GM12878 (cell line): ENCODE measurements around the gene C8B. TPM values are rescaled to one million over a fixed set of nuclear protein-coding genes. Genes with fewer than 3 reads are reported as not detected.

Experiments
- ATAC-seq: fragments of 200-7000 bp; cut with Tn5 transposase; 3 replicates; pipeline ENCODE4 v1.9.1; 2020; ENCODE audit warnings: mild to moderate bottlenecking, moderate library complexity
- BruUV-seq: library from RNA; stranded (reverse); fragments of 400-500 nt; replicated peaks from 2 replicates; lab custom pipeline; 2021; lab: Mats Ljungman, UMichigan
- CTCF ChIA-PET: fragments of 300-600 bp; sonication (Branson Sonifier 250); formaldehyde crosslinking; extraction: SDS; loops from one replicate; lab custom pipeline; 2021; ENCODE audit warnings: inconsistent platforms; lab: Yijun Ruan, JAX
- POLR2A ChIA-PET: fragments of 350-600 bp; formaldehyde crosslinking; extraction: SDS; loops from one replicate; lab custom pipeline; 2021; ENCODE audit warnings: inconsistent platforms; lab: Charles Lee
- RAD21 ChIA-PET: fragments of 300-600 bp; sonication (Branson Sonifier 250); formaldehyde crosslinking; loops from one replicate; lab custom pipeline; 2023; ENCODE audit warnings: antibody characterized with exemption; ENCODE audit not compliant: unreplicated experiment; lab: Charles Lee
- SMC1A ChIA-PET: fragments of 300-600 bp; sonication (Branson Sonifier 250); formaldehyde crosslinking; loops from one replicate; lab custom pipeline; 2023; ENCODE audit not compliant: unreplicated experiment, uncharacterized antibody; lab: Charles Lee
- DNase-seq: peaks from one replicate; pipeline ENCODE4 v3.0.0-alpha.2; 2011; ENCODE audit warnings: low read depth, low spot score
- FAIRE-seq: peaks from 3 replicates; lab custom pipeline; 2011; peaks lifted over from hg19 to GRCh38; lab: Jason Lieb, UNC
- H2AFZ ChIP-seq: 2 replicates; pipeline ENCODE4 v1.6.0; 2011; ENCODE audit warnings: low read depth, low read length, control low read depth; ENCODE audit not compliant: control insufficient read depth
- H3K27ac ChIP-seq: 2 replicates; pipeline ENCODE4 v1.5.1; 2011; ENCODE audit warnings: control low read depth; ENCODE audit not compliant: control insufficient read depth, insufficient read depth
- H3K27me3 ChIP-seq, 2 experiments: replicated peaks in 1 of 2; 2 replicates each; pipeline versions ENCODE4 v1.6.0 to v1.6.1; 2011; ENCODE audit warnings: low read length in 1 of 2; ENCODE audit not compliant: control insufficient read depth in 2 of 2, insufficient read depth in 2 of 2
- H3K36me3 ChIP-seq, 2 experiments: 2 replicates each; pipeline ENCODE4 v1.5.1; 2011; ENCODE audit warnings: low read length in 1 of 2; ENCODE audit not compliant: control insufficient read depth in 2 of 2, insufficient read depth in 2 of 2
- H3K4me1 ChIP-seq: 2 replicates; pipeline ENCODE4 v1.6.1; 2011; ENCODE audit warnings: mild to moderate bottlenecking, low read length, moderate library complexity, mixed read lengths; ENCODE audit not compliant: control insufficient read depth, insufficient read depth
- H3K4me2 ChIP-seq: 2 replicates; pipeline ENCODE4 v1.6.0; 2011; ENCODE audit warnings: control low read depth; ENCODE audit not compliant: control insufficient read depth, insufficient read depth
- H3K4me3 ChIP-seq: fragments of 200-600 bp; sonication (generic); 2 replicates; pipeline ENCODE4 v1.5.1; 2016
- H3K79me2 ChIP-seq: 2 replicates; pipeline ENCODE4 v1.6.0; 2011; ENCODE audit warnings: low read length; ENCODE audit not compliant: control insufficient read depth, insufficient read depth
- H3K9ac ChIP-seq: 2 replicates; pipeline ENCODE4 v1.8.0; 2011; ENCODE audit warnings: low read length, control low read depth, mixed read lengths; ENCODE audit not compliant: control insufficient read depth, insufficient read depth
- H3K9me3 ChIP-seq: replicated peaks from 3 replicates; pipeline ENCODE4 v1.5.1; 2011; ENCODE audit warnings: mild to moderate bottlenecking, low read length; ENCODE audit not compliant: control insufficient read depth, insufficient read depth
- H4K20me1 ChIP-seq: 2 replicates; pipeline ENCODE4 v1.6.0; 2011; ENCODE audit not compliant: control insufficient read depth, insufficient read depth
- HDAC6 ChIP-seq: fragments of 200-600 bp; sonication (generic); IDR thresholded peaks from one replicate; pipeline ENCODE4 v1.8.0; 2017; ENCODE audit warnings: antibody characterized with exemption; ENCODE audit not compliant: unreplicated experiment
- NR2C1 ChIP-seq: fragments of 450-650 bp; IDR thresholded peaks from 2 replicates; pipeline ENCODE4 v1.6.1; 2017; ENCODE audit warnings: antibody characterized with exemption, mild to moderate bottlenecking, moderate library complexity
- TAF1 ChIP-seq: IDR thresholded peaks from 2 replicates; pipeline ENCODE4 v1.6.1; 2011; ENCODE audit warnings: mild to moderate bottlenecking, low read depth, low read length, borderline replicate concordance
- YBX1 ChIP-seq: fragments of 450-650 bp; IDR thresholded peaks from 2 replicates; pipeline ENCODE4 v1.6.1; 2016; ENCODE audit warnings: antibody characterized with exemption
- ZNF24 ChIP-seq: fragments of 450-650 bp; IDR thresholded peaks from 2 replicates; pipeline ENCODE4 v1.6.1; 2017; ENCODE audit warnings: antibody characterized with exemption, mild to moderate bottlenecking
- WGBS: methylation state at CpG from one replicate; pipeline ENCODE4 v1.1.6; 2016; ENCODE audit warnings: low lambda C conversion rate; ENCODE audit not compliant: insufficient replicate concordance, insufficient coverage; ENCODE audit errors: missing lambda C conversion rate; 5-methylcytosine and 5-hydroxymethylcytosine counted together
- in situ Hi-C: fragments of 300-500 bp; cut with MboI; formaldehyde crosslinking; loops from 9 replicates; pipeline ENCODE4 v1.14.3; 2018; ENCODE audit warnings: mixed read lengths
- intact Hi-C: fragments of 100-400 bp; cut with micrococcal nuclease; formaldehyde crosslinking; loops from one replicate; pipeline ENCODE4 v1.14.2; 2022; ENCODE audit not compliant: unreplicated experiment
- polyA plus RNA-seq, 11 experiments: library from polyadenylated mRNA; depleted of rRNA in 4 of 11; unstranded in 6 of 11; stranded (reverse) in 5 of 11; fragments of >200 nt; fragmentation: Nextera tagmentation in 4 of 11; fragmentation: Illumina TruSeq in 1 of 11; extraction: Ambion mirVana in 4 of 11; extraction: Trizol in 1 of 11; gene quantifications; 1 replicate in 1 of 11; 2 replicates in 10 of 11; pipeline versions ENCODE4 v1.2.1 to v1.2.3, GENCODE V29; 2011 to 2016; ENCODE audit warnings: inconsistent platforms in 2 of 11, missing spikeins in 2 of 11, low read depth in 1 of 11
- total RNA-seq, 4 experiments: library from RNA; depleted of rRNA in 3 of 4; stranded (reverse); fragments of >200 nt in 3 of 4; fragmentation: Illumina TruSeq in 1 of 4; extraction: Trizol in 1 of 4; gene quantifications; 2 replicates each; pipeline versions ENCODE4 v1.2.1 to v1.2.3, GENCODE V29; 2013 to 2021
- TF ChIP-seq, protein P1 (sequence below): fragments of 450-650 bp; IDR thresholded peaks from 2 replicates; pipeline ENCODE4 v1.6.1; 2017; ENCODE audit warnings: mild to moderate bottlenecking, low read depth, inconsistent platforms; ENCODE audit not compliant: poor library complexity, severe bottlenecking
- TF ChIP-seq, protein P2 (sequence below): fragments of 450-650 bp; IDR thresholded peaks from 2 replicates; pipeline ENCODE4 v1.6.1; 2018; ENCODE audit warnings: mild to moderate bottlenecking, low read depth, moderate library complexity; ENCODE audit not compliant: partially characterized antibody
- TF ChIP-seq, protein P3 (sequence below): fragments of 450-650 bp; IDR thresholded peaks from 2 replicates; pipeline ENCODE4 v1.6.1; 2018; ENCODE audit warnings: borderline replicate concordance, mild to moderate bottlenecking; ENCODE audit not compliant: partially characterized antibody
- TF ChIP-seq, protein P4 (sequence below): fragments of 150-350 bp; IDR thresholded peaks from 2 replicates; pipeline ENCODE4 v1.6.1; 2016; ENCODE audit warnings: low read depth, low read length

C8B gene
- total and polyA plus RNA-seq, 10 of the 15 experiments (the other 5 are each of a cell fraction or from before 2014, with no cell fraction given), result not detected

DNA sequence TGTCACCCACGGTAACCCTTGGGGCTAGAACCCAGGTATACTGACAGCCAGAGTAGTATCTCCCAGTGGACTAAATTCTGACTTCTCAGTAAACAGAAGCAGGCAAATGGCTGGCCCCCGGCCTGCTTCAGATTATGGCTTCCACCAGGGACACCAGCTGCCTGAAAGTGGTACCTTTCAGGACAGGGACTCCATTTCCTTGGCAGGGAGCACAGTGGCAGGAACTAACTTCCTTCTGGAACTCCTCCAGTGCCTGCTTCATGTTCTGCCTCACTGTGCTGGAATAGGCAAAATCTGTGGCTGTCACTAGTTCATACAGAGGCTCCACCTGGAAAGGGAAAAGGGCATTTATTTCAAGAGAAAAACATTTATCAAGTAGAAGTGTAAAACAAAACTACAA is 32.7 kb downstream of the C8B start (continued):
- TF ChIP-seq, protein P1, sequence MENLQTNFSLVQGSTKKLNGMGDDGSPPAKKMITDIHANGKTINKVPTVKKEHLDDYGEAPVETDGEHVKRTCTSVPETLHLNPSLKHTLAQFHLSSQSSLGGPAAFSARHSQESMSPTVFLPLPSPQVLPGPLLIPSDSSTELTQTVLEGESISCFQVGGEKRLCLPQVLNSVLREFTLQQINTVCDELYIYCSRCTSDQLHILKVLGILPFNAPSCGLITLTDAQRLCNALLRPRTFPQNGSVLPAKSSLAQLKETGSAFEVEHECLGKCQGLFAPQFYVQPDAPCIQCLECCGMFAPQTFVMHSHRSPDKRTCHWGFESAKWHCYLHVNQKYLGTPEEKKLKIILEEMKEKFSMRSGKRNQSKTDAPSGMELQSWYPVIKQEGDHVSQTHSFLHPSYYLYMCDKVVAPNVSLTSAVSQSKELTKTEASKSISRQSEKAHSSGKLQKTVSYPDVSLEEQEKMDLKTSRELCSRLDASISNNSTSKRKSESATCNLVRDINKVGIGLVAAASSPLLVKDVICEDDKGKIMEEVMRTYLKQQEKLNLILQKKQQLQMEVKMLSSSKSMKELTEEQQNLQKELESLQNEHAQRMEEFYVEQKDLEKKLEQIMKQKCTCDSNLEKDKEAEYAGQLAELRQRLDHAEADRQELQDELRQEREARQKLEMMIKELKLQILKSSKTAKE, result no peak
- TF ChIP-seq, all 136 proteins: peak for 0

DNA sequence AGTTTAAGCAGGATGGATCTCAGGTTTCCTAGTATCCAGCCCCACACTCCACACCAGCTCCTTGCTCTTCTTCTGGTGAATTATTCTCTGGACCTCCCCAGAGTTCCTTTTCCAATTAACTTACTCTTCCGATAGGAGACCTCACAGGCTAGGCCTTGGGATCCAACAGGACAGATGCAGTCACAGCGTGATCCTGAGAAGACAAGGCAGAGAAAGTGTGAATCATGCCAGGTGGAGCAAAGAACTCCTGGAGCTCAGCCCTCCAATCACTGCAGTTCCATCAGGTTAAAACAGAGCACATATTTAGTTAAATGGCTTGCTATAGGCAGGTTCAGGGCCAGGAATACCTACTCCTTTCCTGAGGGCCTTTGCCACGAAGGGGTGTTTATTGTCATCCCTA is 34.1 kb downstream of the C8B start:
- in situ Hi-C loops, result no loop called here
- no TSS peak for BruUV-seq
- FAIRE-seq, result no peak
- TF ChIP-seq TAF1 (no peak), ZNF24 (no peak), HDAC6 (no peak), YBX1 (no peak), NR2C1 (no peak)
- TF ChIP-seq, protein P2, sequence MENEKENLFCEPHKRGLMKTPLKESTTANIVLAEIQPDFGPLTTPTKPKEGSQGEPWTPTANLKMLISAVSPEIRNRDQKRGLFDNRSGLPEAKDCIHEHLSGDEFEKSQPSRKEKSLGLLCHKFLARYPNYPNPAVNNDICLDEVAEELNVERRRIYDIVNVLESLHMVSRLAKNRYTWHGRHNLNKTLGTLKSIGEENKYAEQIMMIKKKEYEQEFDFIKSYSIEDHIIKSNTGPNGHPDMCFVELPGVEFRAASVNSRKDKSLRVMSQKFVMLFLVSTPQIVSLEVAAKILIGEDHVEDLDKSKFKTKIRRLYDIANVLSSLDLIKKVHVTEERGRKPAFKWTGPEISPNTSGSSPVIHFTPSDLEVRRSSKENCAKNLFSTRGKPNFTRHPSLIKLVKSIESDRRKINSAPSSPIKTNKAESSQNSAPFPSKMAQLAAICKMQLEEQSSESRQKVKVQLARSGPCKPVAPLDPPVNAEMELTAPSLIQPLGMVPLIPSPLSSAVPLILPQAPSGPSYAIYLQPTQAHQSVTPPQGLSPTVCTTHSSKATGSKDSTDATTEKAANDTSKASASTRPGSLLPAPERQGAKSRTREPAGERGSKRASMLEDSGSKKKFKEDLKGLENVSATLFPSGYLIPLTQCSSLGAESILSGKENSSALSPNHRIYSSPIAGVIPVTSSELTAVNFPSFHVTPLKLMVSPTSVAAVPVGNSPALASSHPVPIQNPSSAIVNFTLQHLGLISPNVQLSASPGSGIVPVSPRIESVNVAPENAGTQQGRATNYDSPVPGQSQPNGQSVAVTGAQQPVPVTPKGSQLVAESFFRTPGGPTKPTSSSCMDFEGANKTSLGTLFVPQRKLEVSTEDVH, result no peak
- TF ChIP-seq, protein P3, sequence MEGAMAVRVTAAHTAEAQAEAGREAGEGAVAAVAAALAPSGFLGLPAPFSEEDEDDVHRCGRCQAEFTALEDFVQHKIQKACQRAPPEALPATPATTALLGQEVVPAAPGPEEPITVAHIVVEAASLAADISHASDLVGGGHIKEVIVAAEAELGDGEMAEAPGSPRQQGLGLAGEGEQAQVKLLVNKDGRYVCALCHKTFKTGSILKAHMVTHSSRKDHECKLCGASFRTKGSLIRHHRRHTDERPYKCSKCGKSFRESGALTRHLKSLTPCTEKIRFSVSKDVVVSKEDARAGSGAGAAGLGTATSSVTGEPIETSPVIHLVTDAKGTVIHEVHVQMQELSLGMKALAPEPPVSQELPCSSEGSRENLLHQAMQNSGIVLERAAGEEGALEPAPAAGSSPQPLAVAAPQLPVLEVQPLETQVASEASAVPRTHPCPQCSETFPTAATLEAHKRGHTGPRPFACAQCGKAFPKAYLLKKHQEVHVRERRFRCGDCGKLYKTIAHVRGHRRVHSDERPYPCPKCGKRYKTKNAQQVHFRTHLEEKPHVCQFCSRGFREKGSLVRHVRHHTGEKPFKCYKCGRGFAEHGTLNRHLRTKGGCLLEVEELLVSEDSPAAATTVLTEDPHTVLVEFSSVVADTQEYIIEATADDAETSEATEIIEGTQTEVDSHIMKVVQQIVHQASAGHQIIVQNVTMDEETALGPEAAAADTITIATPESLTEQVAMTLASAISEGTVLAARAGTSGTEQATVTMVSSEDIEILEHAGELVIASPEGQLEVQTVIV, result no peak
- TF ChIP-seq, protein P4, sequence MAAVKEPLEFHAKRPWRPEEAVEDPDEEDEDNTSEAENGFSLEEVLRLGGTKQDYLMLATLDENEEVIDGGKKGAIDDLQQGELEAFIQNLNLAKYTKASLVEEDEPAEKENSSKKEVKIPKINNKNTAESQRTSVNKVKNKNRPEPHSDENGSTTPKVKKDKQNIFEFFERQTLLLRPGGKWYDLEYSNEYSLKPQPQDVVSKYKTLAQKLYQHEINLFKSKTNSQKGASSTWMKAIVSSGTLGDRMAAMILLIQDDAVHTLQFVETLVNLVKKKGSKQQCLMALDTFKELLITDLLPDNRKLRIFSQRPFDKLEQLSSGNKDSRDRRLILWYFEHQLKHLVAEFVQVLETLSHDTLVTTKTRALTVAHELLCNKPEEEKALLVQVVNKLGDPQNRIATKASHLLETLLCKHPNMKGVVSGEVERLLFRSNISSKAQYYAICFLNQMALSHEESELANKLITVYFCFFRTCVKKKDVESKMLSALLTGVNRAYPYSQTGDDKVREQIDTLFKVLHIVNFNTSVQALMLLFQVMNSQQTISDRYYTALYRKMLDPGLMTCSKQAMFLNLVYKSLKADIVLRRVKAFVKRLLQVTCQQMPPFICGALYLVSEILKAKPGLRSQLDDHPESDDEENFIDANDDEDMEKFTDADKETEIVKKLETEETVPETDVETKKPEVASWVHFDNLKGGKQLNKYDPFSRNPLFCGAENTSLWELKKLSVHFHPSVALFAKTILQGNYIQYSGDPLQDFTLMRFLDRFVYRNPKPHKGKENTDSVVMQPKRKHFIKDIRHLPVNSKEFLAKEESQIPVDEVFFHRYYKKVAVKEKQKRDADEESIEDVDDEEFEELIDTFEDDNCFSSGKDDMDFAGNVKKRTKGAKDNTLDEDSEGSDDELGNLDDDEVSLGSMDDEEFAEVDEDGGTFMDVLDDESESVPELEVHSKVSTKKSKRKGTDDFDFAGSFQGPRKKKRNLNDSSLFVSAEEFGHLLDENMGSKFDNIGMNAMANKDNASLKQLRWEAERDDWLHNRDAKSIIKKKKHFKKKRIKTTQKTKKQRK, result no peak

More for the DNA sequence above, 34.1 kb downstream of the C8B start:
- RAD21 ChIA-PET, result no interaction called here
- WGBS, result 16% methylated on average over 3 of the region's 3 CpGs
- CTCF ChIA-PET, result no interaction called here
- Histone ChIP-seq H3K27me3 (no peaks in the 10 kb centered on the region; a peak in 1 of 4 replicates), H3K36me3 (no peaks in the 10 kb centered on the region), H3K4me2 (no peak overlapping the region), H4K20me1 (no peaks in the 10 kb centered on the region), H3K9ac (no peak overlapping the region), H3K9me3 (no peaks in the 10 kb centered on the region), H2AFZ (no peak overlapping the region), H3K79me2 (no peaks in the 10 kb centered on the region), H3K4me1 (no peaks in the 10 kb centered on the region), H3K27ac (no peak overlapping the region), H3K4me3 (no peak overlapping the region)
- SMC1A ChIA-PET, result interaction anchor here (1.1 kb wide), 1 partner anchor 14 kb away, joined by 3 read pairs; no protein-coding TSS in a partner anchor
- intact Hi-C loops, result no loop called here
- ATAC-seq, result no peak
- DNase-seq, result no peak
- POLR2A ChIA-PET, result no interaction called here
